Heart left ventricle (tissue), 13 donors: ENCODE data around the gene FSTL4.

Source experiments
- CTCF ChIP-seq, 12 donors: fragments of 200-600 bp; sonication (generic) in 4 of 12; IDR thresholded peaks; one replicate each; pipeline versions ENCODE4 v1.5.0 to v1.8.0; 2018 to 2022; ENCODE audit warnings: antibody characterized with exemption in 12 of 12, mild to moderate bottlenecking in 5 of 12
- POLR2A ChIP-seq, 2 donors: fragments of 450-650 bp; IDR thresholded peaks; one replicate each; pipeline ENCODE4 v1.6.1; 2017; ENCODE audit warnings: antibody characterized with exemption in 2 of 2, mild to moderate bottlenecking in 2 of 2, moderate library complexity in 2 of 2
- donor health status: ischemic (EF 13 %, LVEDD 7.1; RV severe dilation, severe dysfunction).
- donor health status: DM: no; HTN: yes; CAD: no.
- donor health status: DM: no; HTN: no; CAD: no.
- donor health status: ischemic (EF 25% LVEDD 6.9; RV normal size, moderate dysfunction).
- donor health status: ischemic (EF 25% LVEDD 5.7; RV mildly dilated, moderate dysfunction).
- donor health status: ischemic (EF 35%, LVEDD 5.7; RV mildly dilated, moderate dysfunction).
- donor health status: nonischemic (EF 11% LVEDD 7.7; RV severe dilation, severe dysfunction).
- donor health status: DM: yes; HTN: yes; CAD: no.
- donor health status: PGD.
- donor health status: ischemic (EF 29% LVEDD 5.4; RV normal size, mild dysfunction).
- donor health status: nonischemic (EF 23%, LVEDD 6.1; RV moderate dilation, normal function).

- TF ChIP-seq POLR2A (IDR thresholded peaks at IDR 0.05) (no peak), CTCF (IDR thresholded peaks at IDR 0.05) (no peak)
Measured at GRCh38 chr5:133457439-133458355, 154.6 kb downstream of the FSTL4 start.
